MCF 10A (cell line): ENCODE data around the gene CCDC141. TPM values are rescaled to one million over a fixed set of nuclear protein-coding genes. Genes with fewer than 3 reads are reported as not detected.

Experiments
- BruUV-seq: library from RNA; stranded (reverse); fragments of 400-500 nt; replicated peaks from 2 replicates; lab custom pipeline; 2021; lab: Mats Ljungman, UMichigan
- CTCF ChIA-PET: fragments of 300-600 bp; sonication (Branson Sonifier 250); formaldehyde crosslinking; extraction: SDS; loops from one replicate; lab custom pipeline; 2021; ENCODE audit warnings: antibody characterized with exemption, inconsistent platforms; lab: Yijun Ruan, JAX
- POLR2A ChIA-PET: fragments of 300-600, 350-650 bp; sonication (Branson Sonifier 250); formaldehyde crosslinking; extraction: SDS; loops from one replicate; lab custom pipeline; 2020; ENCODE audit warnings: antibody characterized with exemption, inconsistent platforms; lab: Yijun Ruan, JAX
- DNase-seq: peaks from one replicate; pipeline ENCODE4 v3.0.0-alpha.2; 2018; ENCODE audit not compliant: unreplicated experiment
- H3K27ac Mint-ChIP-seq: one replicate; pipeline ENCODE4 v1.8.0; 2022; ENCODE audit warnings: mild to moderate bottlenecking, low read depth, mixed read lengths; ENCODE audit not compliant: unreplicated experiment
- H3K27me3 Mint-ChIP-seq: one replicate; pipeline ENCODE4 v1.8.0; 2022; ENCODE audit warnings: mixed read lengths; ENCODE audit not compliant: insufficient read depth, unreplicated experiment
- H3K36me3 Mint-ChIP-seq: one replicate; pipeline ENCODE4 v1.8.0; 2022; ENCODE audit warnings: mild to moderate bottlenecking, moderate library complexity, mixed read lengths; ENCODE audit not compliant: insufficient read depth, unreplicated experiment
- H3K4me1 Mint-ChIP-seq: one replicate; pipeline ENCODE4 v1.8.0; 2022; ENCODE audit warnings: mixed read lengths; ENCODE audit not compliant: insufficient read depth, unreplicated experiment
- H3K4me3 Mint-ChIP-seq: one replicate; pipeline ENCODE4 v1.8.0; 2022; ENCODE audit warnings: mild to moderate bottlenecking, moderate library complexity, mixed read lengths; ENCODE audit not compliant: unreplicated experiment
- H3K9me3 Mint-ChIP-seq: one replicate; pipeline ENCODE4 v1.8.0; 2022; ENCODE audit warnings: mixed read lengths; ENCODE audit not compliant: unreplicated experiment
- intact Hi-C: fragments of 100-400 bp; cut with micrococcal nuclease; formaldehyde crosslinking; loops from 2 replicates; pipeline ENCODE4 v1.14.1; 2022
- total RNA-seq: library from RNA; stranded (reverse); gene quantifications from 2 replicates; pipeline ENCODE4 v1.2.3, GENCODE V29; 2022
- TF ChIP-seq, protein P1 (sequence below): fragments of 200-600 bp; IDR thresholded peaks from one replicate; pipeline ENCODE4 v1.8.0; 2022; ENCODE audit warnings: antibody characterized with exemption, mild to moderate bottlenecking; ENCODE audit not compliant: unreplicated experiment

CCDC141 gene
- total RNA-seq, 1 experiment from 2014 or later = not detected

DNA sequence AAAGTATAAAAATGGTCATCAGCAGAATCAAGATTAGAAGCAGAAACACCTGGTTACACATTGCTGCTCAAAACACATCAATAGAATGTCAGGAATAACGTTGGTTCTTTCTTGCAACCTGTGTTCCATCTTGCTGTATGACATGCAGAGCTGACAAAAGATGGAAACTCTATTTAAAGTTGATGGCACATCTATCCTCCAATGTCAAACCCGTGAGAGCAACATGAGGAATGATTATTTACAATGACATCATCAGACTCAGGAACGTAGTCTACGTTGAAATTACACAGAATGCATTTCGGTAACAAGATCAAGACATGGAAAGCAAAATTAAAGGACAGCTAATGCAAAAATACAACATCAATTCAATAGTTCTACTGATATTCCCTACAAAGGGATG lies 216.6 kb downstream of the CCDC141 start:
- Mint-ChIP-seq H3K27me3 (peaks cover 11% of the 10 kb centered on the region), H3K27ac (no peak overlapping the region), H3K4me3 (no peak overlapping the region), H3K4me1 (no peaks in the 10 kb centered on the region), H3K9me3 (no peaks in the 10 kb centered on the region), H3K36me3 (no peaks in the 10 kb centered on the region)
- no TSS peak for BruUV-seq
- intact Hi-C loops = no loop called here
- POLR2A ChIA-PET = no interaction called here
- TF ChIP-seq, protein P1, sequence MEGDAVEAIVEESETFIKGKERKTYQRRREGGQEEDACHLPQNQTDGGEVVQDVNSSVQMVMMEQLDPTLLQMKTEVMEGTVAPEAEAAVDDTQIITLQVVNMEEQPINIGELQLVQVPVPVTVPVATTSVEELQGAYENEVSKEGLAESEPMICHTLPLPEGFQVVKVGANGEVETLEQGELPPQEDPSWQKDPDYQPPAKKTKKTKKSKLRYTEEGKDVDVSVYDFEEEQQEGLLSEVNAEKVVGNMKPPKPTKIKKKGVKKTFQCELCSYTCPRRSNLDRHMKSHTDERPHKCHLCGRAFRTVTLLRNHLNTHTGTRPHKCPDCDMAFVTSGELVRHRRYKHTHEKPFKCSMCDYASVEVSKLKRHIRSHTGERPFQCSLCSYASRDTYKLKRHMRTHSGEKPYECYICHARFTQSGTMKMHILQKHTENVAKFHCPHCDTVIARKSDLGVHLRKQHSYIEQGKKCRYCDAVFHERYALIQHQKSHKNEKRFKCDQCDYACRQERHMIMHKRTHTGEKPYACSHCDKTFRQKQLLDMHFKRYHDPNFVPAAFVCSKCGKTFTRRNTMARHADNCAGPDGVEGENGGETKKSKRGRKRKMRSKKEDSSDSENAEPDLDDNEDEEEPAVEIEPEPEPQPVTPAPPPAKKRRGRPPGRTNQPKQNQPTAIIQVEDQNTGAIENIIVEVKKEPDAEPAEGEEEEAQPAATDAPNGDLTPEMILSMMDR = no peak
- CTCF ChIA-PET = no interaction called here
- no peak for DNase-seq

DNA sequence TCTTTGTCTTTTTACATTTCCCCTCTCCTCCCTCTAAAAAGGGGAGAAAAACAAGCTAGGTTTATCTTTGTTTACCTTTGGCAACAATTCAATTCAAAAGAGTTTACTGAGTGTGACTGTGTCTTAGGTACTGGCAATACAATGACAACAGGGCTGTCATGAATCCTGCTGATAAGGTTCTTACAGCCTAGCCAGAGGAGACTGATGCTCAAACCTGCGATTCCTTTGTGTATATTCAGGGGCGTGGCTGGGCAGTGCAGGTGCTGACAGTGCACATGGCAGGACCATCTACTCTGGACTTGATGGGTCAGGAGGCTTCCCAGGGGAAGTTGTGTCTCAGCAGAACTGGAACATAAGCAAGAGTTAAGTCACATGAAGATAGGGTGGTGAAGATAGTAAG lies 219.5 kb downstream of the CCDC141 start:
- ChIA-PET POLR2A (no interaction called here), CTCF (interaction anchor here (0.6 kb wide), 1 partner anchor 272 kb away, joined by 3 read pairs; no protein-coding TSS in a partner anchor)
- Mint-ChIP-seq H3K4me3 (no peak overlapping the region), H3K27ac (no peak overlapping the region), H3K9me3 (no peaks in the 10 kb centered on the region), H3K27me3 (no peaks in the 10 kb centered on the region), H3K4me1 (no peaks in the 10 kb centered on the region), H3K36me3 (no peaks in the 10 kb centered on the region)
- no peak for DNase-seq
- TF ChIP-seq, protein P1 = no peak
- intact Hi-C loops = no loop called here
- BruUV-seq = no TSS peak

GRCh38 chr2:178829981-178830380 lies 220.0 kb downstream of the CCDC141 start:
- TF ChIP-seq, protein P1 = no peak
- no peaks in the 10 kb centered on the region for H3K27me3 Mint-ChIP-seq
- intact Hi-C loops = no loop called here
- H3K4me1 Mint-ChIP-seq = no peaks in the 10 kb centered on the region
- H3K9me3 Mint-ChIP-seq = no peaks in the 10 kb centered on the region
- H3K27ac Mint-ChIP-seq = no peak overlapping the region
- DNase-seq = no peak
- CTCF ChIA-PET = no interaction called here
- POLR2A ChIA-PET = no interaction called here
- no TSS peak for BruUV-seq
- H3K36me3 Mint-ChIP-seq = no peaks in the 10 kb centered on the region
- H3K4me3 Mint-ChIP-seq = no peak overlapping the region

- H3K4me1 Mint-ChIP-seq = no peaks in the 10 kb centered on the region
- POLR2A ChIA-PET = no interaction called here
- H3K27ac Mint-ChIP-seq = no peak overlapping the region
- H3K27me3 Mint-ChIP-seq = no peaks in the 10 kb centered on the region
- no peaks in the 10 kb centered on the region for H3K9me3 Mint-ChIP-seq
- TF ChIP-seq, protein P1 = no peak
- no TSS peak for BruUV-seq
- DNase-seq = no peak
- H3K36me3 Mint-ChIP-seq = no peaks in the 10 kb centered on the region
- H3K4me3 Mint-ChIP-seq = no peak overlapping the region
- CTCF ChIA-PET = no interaction called here
- intact Hi-C loops = no loop called here
Measured at GRCh38 chr2:178829299-178829960, 220.5 kb downstream of the CCDC141 start.
